Lung microvascular endothelial cell (primary cell): ENCODE measurements around the gene DPP9. TPM values are rescaled to one million over a fixed set of nuclear protein-coding genes. Genes with fewer than 3 reads are reported as not detected.
A peak's percentile ranks its signal among the peaks of the same experiment; 100 is the strongest.
"Not testable (repeated sequence)": the region's sequence is repeated elsewhere in the genome, so short reads cannot be mapped to it uniquely, and the experiment has no call there.

Experiments
- DNase-seq, 2 donors: peaks; one replicate each; pipeline versions ENCODE4 v3.0.0 to v3.0.0-alpha.2; 2010; ENCODE audit warnings: low read depth in 2 of 2
- total RNA-seq: library from RNA; depleted of rRNA; stranded (reverse); fragments of >200 nt; gene quantifications from 2 replicates; pipeline ENCODE4 v1.2.1, GENCODE V29; 2014

The DPP9 gene
- total RNA-seq, 1 donor from 2014 or later: 19.4 TPM

DNA sequence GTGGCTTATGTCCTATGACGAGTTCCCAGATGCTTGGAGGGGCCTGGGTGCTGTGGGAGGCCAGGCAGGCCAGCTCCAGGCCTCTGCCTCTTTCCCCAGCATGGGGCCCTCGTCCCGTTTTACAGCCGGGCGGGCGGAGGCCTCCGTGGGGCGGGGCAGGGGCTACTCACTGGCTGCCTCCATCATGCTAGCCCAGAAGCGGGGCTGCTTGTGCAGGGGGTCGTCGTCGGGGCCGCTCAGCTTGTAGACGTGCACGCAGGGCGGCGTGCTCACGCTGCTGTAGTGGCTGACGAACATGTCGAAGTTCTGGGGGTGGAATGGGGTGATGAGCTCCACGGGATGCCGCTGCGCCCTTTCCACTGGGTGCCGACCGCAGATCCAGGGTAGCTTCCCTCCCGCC, 35.1 kb downstream of the DPP9 start:
- no peak for DNase-seq

GRCh38 chr19:4687396-4687795, 36.2 kb downstream of the DPP9 start:
- peak in 1 of 2 donors; percentile 60 for DNase-seq

DNA sequence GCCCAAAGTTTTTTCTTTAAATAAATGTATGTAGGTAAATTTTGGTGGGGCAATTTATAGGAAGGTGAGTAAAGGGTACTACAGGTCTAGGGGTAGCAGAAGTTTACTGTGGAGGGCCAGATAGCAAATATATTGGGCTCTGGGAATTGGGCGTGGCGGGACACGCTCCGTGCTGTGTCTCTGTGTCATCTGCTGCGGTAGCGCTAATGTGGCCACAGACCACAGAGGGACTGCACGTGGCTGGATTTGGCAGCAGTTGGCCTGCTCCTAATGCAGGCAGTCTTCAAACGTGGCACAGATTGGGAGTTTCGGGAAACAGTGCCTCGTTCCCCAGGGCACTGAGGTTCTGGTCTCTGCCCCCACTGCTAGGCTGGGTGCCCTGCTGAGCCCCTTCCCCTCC, 36.9 kb downstream of the DPP9 start:
- DNase-seq: no peak

DNA sequence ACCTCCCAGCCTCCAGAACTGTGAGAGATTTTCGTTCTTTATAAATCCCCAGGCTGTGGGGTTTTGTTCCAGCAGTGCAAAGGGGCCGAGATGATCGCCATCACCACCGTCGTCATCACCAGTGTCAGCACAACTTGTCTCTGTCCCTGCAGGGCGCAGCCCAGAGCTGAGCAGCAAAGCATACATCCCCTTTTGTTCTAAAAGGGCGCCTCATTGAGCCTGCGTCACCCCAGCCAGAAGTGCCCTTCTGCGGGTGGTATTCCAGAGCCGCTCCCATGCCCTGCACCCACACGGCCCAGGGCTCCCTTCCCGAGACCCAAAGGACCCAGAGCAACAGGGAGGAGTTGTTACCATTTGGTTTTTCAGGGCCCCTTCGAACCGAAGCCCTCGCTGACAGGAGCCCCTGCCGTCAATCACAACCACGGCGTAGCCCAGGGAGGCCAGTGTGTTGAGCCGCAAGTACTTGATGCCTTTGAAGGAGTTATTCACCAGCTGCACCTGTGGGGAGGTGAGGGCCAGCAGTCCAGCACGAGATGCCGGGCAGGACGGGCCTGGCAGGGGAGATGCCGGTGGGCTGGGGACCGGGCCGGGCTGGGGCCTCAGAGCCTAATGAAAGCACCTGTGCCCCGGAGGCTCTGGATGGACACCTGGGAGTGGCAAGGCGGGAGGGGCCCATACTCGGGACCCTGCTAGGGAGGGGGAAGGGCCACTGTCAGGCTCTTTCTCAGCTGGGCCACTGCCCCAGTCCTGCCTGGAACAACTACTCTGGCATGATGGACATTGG, 39.1 kb downstream of the DPP9 start:
- no peak for DNase-seq

- no peak for DNase-seq
These were observed 41.0 kb downstream of the DPP9 start for GRCh38 chr19:4682417-4683200.

DNA sequence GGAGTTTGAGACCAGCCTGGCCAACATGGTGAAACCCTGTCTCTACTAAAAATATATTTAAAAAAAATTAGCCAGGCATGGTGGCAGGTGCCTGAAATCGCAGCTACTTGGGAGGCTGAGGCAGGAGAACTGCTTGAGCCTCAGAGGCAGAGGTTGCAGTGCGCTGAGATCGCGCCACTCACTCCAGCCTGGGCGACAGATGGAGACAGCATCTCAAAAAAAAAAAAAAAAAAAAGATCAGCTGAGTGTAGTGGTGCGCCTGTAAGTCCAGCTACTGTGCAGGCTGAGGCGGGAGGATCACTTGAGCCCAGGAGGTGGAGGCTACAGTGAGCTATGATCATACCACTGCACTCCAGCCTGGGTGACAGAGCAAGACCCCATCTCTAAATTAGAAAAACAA, 43.6 kb downstream of the DPP9 start:
- DNase-seq: not testable (repeated sequence)

- DNase-seq: peak; percentile 16 to 53
These were observed 44.5 kb downstream of the DPP9 start for GRCh38 chr19:4678881-4679790.

GRCh38 chr19:4676955-4677731, 46.5 kb downstream of the DPP9 start:
- peak; percentile 61 to 71 for DNase-seq

GRCh38 chr19:4675346-4675745, 48.3 kb downstream of the DPP9 start:
- no peak for DNase-seq

DNA sequence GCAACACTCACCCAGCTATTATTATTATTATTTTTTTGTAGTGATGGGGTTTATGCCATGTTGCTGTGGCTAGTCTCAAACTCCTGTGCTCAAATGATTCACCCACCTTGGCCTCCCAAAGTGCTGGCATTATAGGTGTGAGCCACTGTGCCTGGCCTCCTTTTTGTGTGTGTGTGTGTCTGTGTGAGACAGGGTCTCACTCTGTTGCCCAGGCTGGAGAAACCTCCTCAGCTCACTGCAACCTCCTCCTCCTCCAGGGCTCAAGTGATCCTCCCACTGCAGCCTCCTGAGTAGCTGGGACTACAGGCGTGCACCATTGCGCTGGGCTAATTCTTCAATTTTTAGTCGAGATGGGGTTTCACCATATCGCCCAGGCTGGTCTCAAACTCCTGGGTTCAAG, 49.9 kb downstream of the DPP9 start:
- DNase-seq: no peak

DNA sequence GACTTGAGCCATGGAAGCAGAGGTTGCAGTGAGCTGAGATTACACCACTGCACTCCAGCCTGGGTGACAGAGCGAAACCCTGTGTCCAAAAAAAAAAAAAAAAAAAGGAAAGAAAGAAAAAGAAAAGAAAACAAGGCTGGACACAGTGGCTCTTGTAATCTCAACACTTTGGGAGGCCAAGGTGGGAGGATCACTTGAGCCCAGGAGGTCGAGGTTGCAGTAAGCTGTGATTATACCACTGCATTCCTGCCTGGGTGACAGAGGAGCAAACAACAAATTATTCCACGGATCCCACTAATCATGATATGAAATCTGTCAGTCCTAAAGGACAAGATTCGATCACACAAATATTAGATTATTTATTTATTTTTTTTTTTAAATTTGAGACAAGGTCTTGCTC, 50.4 kb downstream of the DPP9 start:
- DNase-seq: no peak

GRCh38 chr19:4671185-4671851, 52.3 kb downstream of the DPP9 start:
- DNase-seq: no peak

DNA sequence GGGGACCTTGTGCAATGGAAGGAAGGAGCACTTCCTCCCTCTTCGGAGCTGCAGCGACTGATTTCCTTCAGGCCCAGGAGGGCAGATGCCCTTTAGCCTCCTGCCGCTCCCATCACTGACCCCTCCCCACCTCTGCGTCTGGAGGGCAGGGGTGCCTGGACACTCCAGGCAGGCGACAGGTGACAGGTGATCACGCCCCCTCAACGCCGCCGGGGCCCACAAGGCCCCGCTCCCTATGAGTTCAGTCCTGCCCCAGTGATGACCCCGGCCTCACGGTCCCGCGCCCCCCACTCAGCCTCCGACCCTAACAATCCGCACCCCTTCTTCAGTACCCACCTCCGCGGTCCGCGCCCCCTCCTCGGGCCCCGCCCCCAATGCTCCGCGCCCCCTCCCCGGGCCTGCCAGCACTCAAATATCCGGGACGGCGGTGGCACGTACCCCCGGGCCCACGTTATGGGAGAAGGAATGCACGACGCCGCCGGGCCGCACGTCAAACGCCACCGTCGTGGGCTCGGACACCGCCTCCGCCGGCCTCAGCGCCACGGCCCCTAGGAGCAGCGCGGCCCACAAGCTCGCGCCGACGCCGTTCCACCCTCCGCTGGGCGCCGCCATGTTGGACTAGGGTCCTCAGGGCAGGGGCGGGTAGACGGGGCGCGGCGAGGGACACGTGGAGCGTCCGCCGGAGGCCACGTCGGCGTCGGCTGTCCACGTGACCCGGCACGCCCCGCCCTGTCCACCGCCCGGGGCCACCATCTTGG, 53.7 kb downstream of the DPP9 start, which contains the start of gene MYDGF:
Gene MYDGF, minus strand, starts transcription at position 620 of the 758 bp plus-strand sequence. Its CDS starts 8 bp downstream, at position 612.
- DNase-seq: peak; percentile 94 to 96

DNA sequence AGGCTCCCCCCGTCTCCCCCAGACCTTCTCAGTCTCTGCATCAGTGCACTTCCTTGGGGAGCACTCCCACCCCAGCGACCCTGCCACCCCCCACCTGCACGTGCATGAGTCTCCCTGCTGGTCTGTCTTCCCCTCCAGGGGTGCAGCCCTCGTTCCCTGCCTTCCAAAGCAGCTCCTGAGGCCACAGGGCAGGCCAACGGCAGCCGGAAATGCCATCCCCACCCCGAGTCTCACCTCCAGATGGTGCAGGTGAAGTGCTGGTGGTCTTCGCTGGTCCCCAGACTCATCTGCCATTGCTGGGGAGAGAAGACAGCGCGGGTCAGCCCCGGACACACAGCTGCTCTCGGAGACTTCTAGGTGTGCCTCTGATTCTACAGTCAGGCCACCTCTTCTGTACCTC, 59.0 kb downstream of the DPP9 start:
- DNase-seq: no peak

DNA sequence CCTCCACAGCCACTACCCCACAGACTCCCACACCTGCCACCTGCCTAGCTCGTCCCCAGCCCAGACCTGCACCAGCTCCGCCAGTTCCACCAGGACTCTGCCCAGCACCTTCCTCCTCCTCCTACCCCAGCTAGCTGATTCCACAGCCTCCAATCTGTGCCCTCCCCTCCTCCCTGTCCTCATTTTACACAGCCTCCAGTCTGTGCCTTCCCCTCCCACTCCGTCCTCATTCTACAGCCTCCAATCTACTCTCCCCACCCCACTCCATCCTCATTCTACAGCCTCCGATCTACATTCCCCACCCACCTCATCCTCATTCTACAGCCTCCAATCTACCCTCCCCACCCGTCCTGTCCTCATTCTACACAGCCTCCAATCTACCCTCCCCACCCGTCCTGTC, 60.8 kb downstream of the DPP9 start:
- no peak for DNase-seq

DNA sequence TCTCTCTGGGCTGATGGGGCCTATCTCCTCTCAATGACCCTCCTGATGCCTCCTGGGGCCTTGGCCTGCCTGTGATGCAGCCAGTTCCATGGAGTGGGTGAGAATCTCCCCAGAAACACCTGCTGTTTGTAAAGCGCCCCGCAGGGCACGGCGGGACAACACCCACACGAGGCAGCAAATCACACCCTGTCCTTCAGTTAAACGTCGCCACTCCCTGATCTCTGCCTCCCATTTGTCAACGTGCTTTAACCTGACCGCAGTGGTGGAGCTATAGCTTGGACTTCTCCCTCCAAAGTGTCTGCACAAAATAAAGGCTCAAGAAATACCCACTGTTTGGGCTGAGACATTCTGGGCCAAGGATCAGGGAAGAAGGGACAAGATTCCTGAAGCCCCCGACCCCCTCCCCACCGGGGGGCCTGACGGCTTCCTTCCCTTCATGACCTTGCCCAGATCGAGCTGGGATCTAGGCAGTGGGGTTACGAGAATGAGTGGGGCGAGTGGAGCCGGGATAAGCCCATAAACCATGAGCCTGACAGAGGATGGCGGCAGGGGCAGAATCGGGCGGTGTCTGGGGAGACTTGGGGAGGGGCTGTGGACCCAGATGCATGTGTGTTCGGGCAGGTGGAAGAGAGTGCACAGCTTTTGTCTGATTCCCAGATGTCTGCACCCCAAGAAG, 61.5 kb downstream of the DPP9 start:
- no peak for DNase-seq

DNA sequence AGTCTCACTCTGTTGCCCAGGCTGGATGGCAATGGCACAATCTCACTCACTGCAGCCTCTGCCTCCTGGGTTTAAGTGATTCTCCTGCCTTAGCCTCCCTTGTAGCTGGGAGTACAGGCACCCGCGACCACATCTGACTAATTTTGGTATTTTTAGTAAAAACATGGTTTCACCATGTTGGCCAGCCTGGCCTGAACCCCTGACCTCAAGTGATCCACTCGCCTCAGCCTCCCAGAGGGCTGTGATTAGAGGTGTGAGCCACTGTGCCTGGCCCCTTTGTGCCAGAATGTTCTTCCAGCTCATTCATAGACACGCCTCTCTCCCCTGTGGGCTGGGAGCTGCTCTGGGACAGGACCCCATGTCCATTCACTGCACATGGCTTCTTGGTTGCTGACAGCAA, 62.6 kb downstream of the DPP9 start:
- DNase-seq: no peak

DNA sequence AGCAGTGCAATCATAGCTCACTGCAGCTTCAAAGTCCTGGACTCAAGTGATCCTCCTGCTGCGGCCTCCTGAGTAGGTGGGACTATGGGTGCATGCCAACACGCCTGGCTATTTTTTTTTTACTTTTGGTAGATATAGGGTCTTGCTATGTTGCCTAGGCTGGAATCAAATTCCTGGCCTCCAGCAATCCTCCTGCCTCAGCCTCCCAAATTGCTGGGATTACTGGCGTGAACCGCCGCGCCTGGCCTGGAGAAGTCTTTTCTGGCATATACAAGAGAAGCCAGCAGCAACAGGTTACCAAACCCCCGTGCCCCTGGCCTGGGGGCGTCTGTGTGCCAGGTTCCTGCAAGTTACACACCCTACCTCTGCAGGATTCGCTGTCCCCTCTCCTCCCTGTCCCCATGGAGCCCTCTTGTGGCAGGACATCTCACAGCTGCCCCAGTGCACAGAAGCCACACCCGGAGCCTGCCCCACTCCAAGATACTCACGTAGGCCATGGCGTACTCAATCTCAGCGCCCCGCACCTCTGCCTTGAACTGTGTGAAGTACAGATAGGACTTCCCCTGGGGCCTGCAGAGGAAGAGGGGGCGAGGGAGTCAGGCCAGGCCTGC, 63.4 kb downstream of the DPP9 start:
- DNase-seq: peak; percentile 52 to 70

DNA sequence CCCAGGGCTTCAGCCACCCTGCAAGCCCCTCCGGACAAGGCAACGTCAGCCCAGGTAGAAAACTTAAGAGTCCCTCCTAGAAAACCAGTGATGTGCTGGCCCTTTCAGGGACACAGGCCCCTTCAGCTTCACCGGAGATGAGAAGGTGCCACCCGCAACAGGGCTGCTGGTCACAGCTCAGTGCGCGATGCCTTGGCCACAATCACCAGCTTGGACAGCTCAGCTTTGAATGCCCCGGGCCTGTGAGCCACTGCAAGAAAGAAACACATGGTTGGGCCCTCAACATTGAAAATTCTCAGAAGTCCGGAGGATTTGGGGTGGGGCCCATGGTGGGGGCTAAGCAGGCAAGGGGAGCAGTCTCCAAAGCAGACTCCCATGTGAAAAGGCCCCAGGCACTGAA, 65.8 kb downstream of the DPP9 start:
- DNase-seq: no peak
